Lower leg skin (tissue), 3 donors: ENCODE measurements around the gene TGM1.

Experiments
- CTCF ChIP-seq, 3 donors: fragments of 450-650 bp; IDR thresholded peaks; one replicate each; pipeline ENCODE4 v1.5.1; 2016; ENCODE audit warnings: antibody characterized with exemption in 3 of 3, mild to moderate bottlenecking in 3 of 3, moderate library complexity in 2 of 3
- POLR2A ChIP-seq, 2 donors: fragments of 450-650 bp; IDR thresholded peaks; one replicate each; pipeline ENCODE4 v1.6.1; 2016 to 2017; ENCODE audit warnings: antibody characterized with exemption in 2 of 2, mild to moderate bottlenecking in 1 of 2, moderate library complexity in 1 of 2

- no peak for TF ChIP-seq CTCF (IDR thresholded peaks at IDR 0.05)
- no peak for TF ChIP-seq POLR2A (IDR thresholded peaks at IDR 0.05)
Measured at GRCh38 chr14:24264298-24264697, 1.3 kb upstream of the TGM1 start.
